CD1c-positive myeloid dendritic cell (primary cell): ENCODE data around the gene TECPR2.
"Not testable (repeated sequence)": the region's sequence is repeated elsewhere in the genome, so short reads cannot be mapped to it uniquely, and the experiment has no call there.

Source experiments
- DNase-seq: peaks from one replicate; pipeline ENCODE4 v3.0.0-alpha.2; 2016; ENCODE audit errors: extremely low spot score

TECPR2 gene

GRCh38 chr14:102509746-102510615 lies 147.2 kb downstream of the TECPR2 start, which contains the start of gene ANKRD9:
ANKRD9 (minus strand) TSS chr14:102509776; CDS start chr14:102507889, 1,887 bp downstream.
- peak; percentile 97 for DNase-seq

DNA sequence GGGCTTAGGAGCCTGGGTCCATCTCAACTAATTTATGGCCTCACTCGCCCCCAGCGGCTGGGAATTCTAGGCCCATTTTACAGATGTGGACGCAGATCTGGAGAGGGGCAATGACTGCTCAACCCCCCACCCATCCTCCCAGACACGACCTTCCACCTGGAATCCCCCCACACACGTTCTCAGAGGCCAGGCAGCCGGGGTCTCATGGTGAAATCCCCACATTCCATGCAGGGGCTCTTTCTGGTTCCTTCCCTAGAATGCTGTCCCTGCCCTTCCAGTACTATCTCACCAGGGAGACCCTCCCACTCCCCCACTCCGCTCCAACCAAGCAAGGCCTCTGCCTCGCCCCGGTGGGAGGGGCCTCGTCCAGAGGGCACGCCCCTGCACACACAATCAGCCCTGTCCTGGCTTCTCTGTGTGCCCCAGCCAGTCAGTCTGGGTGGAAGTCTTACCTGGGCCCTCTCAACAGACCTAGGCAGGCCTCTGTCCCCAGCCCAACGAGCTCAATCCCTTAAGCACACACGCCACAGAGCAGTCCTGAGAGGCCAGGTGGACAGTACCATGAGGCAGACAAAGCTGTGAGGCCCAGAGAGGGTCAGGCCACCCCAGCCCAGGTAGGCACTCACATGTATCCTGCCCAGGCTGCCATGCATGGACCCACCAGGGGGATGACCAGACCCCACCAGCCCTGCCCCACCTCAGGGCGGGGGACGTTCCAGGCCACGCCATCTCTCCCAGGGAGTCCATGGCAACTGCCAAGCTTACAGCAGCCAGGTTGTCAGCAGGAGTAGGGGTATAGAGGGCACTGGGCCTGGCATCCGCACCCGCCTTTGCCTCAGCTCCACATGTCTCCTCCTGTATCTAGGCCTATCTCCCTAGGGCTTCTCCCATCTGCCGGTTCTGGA lies 148.1 kb downstream of the TECPR2 start:
- no peak for DNase-seq

DNA sequence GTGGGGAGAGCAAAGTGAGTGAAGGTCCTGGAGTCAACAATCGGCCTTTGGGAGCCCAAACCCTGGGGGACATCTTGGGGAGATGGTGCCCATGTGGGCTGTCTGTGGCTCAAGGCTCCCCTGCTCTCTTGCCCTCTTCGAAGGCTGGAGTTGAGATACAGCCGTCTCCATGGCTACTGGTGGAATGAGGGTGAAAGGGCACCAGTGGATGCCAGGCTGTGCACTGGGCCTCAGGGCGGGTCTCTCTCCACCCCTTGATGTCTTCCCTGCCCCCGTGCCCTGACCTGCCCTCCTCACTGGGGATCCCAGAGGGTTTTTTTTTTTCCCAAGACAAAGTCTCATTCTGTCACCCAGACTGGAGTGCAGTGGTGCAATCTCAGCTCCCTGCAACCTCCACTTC lies 148.8 kb downstream of the TECPR2 start:
- DNase-seq: no peak

DNA sequence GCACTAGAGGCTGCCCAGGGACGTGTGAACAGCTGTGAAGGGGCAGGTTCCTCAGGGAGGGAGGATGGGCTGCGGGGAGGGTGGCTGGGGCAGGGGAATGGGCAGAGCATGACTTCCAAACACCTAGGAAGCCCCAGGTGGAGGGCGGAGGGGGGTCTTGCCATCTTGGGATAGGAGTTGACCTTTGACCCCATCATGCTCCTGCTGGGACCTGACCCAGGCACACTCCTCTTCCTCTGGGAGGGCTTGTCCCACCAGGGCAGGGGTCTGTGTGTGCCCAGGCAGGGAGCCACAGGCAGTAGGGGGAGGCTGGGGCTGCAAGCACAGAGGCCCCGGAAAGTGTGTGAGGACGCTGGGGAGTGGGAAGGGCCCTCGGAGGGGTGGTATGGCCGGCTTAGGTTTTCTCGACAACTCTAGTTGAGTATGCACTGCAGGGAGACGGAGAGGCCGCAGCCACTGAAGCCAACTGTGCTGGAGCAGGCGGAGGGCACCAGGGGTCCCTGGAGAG lies 150.1 kb downstream of the TECPR2 start:
- DNase-seq: no peak

DNA sequence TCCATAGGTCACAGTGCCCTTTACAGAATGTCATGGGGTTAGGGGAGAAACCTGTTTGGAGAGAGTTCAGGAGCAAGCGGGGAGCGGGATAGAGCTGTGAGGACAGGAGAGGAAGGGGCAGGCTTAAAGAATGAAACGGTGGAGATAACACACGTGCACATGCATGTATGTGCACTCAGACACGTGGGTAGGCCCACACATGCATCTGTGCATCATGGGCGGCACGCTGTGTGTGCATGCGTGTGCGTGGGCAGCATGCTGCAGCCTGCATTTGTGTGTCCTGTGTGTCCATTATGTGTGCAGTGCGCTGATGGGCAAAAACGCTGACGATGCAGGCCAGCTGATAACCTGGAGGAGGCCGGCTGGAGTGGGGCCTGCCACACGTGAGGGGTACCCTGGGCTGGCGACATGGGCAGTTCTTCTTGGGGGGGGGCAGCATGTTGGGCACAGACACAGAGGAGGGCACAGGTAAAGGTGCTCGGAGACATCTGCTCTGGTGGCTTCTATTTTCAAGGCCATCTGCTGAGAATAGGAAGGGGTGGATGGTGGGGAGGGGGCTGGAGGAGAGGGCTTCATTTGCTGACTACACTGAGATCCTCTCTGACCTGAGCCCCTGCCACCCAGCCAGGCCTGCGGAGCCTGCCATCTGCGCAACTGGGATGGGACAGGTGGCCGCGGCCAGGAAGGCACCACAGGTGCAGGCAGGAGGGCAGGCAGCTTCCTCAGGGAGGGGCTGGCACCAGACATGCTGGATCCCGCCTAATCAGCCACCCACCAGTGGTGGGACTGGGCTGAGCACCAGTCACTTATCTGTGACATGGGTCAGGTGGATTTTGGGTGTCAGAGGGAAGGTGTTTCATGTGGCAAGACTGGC lies 151.4 kb downstream of the TECPR2 start:
- no peak for DNase-seq

DNA sequence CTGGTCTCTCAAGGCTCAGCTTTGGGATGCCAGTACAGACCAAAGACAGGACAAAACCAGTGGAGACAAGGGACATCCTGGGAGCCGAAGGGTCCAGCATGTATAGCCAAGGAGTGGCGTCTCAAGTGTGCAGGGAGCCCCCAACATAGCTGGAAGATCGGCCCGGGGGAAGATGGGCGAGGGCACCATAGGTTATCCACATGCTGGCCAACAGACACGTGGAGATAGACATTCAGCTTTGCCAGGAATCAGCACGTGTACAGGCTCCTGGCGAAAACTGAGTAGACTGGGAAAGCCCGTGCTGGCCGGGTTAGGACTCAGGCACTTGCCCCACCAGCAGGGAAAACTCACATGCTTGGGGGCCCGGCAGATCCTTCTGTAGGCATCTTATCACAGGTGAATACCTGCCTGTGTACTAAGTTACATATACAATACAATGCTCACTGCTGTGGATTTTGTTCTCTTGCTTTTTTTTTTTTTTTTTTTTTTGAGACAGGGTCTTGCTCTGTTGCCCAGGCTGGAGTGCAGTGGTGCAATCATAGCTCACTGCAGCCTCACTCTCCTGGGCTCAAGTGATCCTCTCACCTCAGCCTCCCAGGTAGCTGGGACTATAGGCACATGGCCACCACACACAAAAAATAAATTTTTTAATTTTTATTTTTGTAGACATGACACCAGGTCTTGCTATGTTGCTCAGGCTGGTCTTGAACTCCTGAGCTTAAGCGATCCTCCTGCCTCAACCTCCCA lies 152.4 kb downstream of the TECPR2 start:
- no peak for DNase-seq

DNA sequence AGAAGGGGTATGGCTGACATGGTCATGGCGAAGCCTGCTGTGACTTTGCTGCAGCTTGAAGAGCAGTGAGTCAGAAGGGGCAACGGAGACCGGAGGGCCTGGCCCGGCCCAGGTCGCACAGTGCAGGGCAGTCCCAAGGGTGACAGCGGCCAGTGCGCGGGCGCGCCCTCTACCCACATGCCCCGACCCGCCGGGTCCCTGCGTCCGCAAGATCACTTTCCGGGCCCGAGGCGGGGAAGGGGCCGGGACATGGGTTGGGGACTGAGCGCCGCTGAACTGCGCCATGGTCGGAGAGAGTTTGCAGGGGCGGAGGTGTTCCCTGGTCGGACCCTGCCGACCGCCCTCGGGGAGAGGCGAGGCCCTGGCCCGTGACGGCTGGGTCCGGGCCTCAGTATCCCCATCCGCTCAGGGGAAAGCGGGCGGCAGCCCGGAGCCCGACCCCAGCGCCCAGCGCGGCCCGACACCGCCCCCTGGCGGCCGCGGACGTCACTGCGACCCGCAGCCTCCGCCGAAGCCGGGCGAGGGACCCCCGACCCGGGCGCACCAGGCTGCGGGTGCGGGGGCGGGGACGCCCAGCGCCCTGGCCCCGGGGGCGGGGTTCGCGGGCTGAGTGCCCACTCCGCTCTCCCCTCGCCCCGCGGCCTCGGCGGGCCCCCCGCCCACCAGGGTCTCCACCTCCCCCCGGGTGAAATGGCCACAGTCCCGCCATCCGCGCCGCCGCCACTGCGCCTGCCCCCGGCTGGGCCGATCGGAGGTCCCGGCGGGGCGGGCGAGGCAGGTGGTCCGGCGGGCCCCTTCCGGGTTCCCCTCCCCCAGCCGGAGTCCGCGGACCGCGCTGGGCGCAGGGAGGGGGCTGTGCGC lies 154.0 kb downstream of the TECPR2 start:
- peak; percentile 66 for DNase-seq

DNA sequence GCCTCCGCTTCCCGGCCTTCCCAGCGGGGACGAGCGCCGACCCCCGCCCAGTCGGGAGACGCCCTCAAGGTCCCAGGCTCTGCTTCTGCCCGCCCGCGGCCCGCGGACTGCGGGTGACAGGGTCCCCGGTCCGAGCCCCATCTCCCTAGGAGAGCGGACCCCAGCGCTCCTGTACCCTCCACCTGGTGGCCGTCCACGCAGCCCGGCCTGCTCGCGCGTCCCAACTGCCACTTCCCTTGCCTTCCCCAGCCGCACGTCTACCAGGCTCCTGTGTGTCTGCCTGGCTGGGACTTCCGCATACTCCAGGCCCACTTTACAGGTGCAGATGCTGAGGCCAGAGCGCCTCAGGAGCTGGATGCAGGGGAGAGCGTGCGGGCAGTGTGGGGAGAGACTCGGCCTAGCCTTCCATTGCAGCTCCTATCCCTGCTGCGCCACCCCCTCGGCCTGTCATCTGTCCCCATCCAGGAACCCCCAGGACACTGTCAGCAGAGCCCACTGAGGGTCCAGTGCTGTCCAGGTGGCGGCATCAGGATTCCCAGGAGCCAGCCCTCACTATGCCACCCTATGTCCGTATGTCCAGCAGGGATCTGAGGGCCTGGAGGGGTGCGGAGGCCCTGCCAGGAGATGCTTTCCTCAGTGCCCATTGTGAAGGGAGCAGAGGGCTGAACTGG lies 154.8 kb downstream of the TECPR2 start:
- DNase-seq: no peak

DNA sequence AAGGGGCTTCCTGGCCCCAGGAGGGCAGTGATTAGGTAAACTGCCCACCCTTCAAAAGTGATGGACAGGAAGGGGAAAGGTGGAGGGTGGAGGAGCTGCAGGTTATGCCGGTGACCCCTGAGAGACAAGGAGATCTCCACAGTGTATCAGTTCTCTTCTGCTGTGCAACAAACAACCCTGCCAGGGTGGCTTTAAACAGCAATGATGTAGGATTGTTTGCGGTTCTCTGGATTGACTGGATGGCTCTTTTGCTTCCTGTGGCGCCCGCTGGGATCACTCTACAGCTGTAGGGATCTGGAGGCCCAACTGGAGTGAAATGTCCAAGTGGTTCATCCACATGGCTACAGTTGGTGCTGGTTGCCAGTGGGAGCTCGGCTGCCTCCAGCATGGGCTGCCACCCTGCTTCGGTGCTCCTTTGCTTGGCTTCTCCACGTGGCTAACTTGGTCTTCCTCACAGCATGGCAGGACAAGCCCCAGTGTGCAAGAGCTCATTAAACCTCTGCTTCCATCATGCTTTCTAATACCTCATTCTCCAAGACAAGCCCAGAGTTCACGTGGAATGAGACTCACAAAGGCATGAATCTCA lies 155.4 kb downstream of the TECPR2 start:
- no peak for DNase-seq

DNA sequence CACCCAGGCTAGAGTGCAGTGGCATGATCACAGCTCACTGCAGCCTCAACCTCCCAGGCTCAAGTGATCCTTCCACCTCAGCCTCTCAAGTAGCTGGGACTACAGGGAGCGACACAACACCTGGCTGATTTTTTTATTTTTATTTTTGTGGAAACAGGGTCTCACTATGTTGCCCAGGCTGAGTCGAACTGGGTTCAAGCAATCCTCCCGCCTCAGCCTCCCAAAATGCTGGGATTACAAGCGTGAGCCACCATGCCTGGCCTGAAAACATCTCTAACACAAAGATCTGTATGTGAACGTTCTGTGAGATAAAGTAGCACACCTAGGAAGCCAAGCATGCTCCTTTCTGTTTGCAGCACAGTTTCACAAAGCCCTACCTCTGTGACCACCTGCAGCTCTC lies 157.0 kb downstream of the TECPR2 start:
- DNase-seq: not testable (repeated sequence)

GRCh38 chr14:102523200-102523568 lies 160.4 kb downstream of the TECPR2 start:
- DNase-seq: no peak

DNA sequence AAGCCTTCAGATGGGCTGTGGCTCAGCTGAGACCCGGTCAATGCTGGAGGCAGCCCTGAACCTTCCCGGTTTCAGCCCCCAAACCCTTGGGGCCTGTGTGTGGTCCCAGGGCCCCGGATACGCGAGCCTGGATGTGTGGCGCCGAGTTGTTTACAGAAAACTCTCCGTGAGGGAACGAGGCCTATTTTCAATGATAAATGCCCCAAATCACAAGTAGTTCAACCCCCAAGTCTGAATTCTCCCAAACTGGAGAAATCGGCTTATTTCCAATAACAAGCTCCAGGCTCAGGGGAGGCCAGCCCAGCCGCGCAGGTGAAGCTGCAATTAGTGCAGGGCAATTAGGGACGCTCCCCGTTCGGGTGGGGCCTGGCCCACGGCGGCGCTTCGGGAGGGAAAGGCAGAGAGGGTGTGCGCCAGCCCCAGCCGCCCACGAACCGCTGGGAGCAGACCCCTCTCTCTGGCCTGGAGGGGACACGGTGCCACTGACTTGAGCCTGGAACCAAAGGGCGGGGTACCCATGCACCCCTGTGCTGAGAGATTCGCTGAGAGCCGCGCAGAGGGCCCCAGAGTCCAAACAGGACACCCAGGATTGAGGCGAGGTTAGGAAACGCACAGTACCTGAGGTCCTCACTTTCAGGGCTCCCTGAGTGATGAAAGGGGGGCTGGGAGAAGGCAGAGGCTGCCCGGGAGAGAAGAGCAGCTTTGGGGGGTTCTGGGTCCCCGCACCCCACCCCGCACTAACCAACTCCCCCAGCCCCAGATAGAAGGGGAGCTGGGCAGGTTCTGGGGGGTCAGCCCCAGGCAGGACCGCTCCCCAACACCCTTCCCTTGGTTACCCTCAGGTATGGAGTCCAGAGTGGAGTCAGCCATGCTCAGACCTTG lies 161.1 kb downstream of the TECPR2 start:
- no peak for DNase-seq

DNA sequence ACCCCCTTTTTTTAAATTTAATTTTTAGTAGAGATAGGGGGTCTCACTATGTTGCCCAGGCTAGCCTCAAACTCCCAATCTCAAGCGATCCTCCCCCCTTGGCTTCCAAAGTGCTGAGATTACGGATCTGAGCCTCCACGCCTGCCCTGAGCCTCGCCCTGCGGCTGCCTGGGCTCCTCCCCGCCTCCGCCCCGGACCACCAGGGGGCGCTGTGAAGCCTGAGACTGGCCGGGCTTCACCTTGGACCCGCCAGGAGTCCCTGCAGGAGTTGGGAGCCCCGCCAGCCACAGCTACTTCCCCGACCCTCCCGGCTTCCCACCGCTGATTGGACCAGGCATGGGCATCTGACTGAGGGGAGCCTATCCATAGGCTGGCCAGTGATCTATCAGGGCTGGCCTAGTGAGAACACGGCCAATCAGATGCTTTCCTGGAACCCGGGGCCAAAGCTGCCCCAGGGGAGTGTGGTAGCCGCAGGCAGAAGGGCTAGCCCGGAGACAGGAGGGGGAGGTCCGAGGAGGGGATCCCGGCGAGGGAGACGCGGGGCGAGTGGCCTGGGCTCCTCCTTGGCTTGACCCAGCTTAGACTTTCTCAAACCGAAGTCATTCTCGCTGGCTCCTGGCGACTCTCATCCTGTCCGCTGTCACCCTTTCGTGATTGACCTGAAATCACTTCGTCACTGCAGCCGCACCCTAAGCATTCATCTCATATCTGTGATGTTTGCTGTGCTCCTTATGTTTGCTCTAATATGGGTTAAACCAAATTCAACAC lies 161.9 kb downstream of the TECPR2 start:
- peak; percentile 97 for DNase-seq

DNA sequence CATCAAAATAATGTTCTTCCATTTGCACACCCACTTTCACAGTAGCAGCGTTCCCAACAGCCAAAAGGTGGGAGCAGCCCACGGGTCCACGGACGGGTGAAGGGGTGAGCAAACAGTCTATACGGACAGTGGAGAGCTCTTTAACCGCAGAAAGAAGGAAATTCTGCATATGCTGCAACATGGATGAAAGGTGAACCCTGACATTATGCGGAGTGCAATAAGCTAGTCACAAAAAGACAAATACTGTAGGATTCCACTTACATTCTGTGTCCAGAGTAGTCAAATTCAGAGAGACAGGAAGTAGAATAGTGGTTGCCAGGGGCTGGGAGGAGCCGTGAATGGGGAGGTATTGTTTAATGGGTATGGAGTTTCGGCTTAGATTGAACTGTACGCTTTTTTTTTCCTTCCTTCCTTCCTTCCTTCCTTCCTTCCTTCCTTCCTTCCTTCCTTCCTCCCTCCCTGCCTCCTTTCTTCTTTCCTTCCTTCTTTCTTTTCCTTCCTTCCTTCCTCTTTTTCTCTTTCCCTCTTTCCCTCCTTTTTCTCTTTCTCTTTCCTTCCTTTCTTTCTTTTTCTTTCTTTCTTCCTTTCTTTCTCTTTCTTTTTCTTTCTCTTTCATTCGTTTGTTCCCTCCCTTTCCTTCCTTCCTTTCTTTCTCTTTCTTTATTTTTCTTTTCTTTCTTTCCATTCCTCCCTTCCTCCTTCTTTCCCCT lies 162.6 kb downstream of the TECPR2 start:
- DNase-seq: peak; percentile 65

- no peak for DNase-seq
Measured at GRCh38 chr14:102525929-102526497, 163.3 kb downstream of the TECPR2 start.
